ENCODE results near the gene GPC6.

GPC6 gene

GRCh38 chr13:93794197-93794885, 567.7 kb downstream of the GPC6 start:
- no peak for DNase-seq

- DNase-seq: no peak
These were observed 570.9 kb downstream of the GPC6 start for GRCh38 chr13:93797463-93797862.

GRCh38 chr13:93800342-93800741, 573.7 kb downstream of the GPC6 start:
- DNase-seq: no peak

GRCh38 chr13:93805736-93806135, 579.1 kb downstream of the GPC6 start:
- DNase-seq: no peak

- DNase-seq: no peak
These were observed 580.3 kb downstream of the GPC6 start for GRCh38 chr13:93806861-93807260.

GRCh38 chr13:93810264-93810663, 583.7 kb downstream of the GPC6 start:
- no peak for DNase-seq

- no peak for DNase-seq
These were observed 584.6 kb downstream of the GPC6 start for GRCh38 chr13:93811071-93811737.

GRCh38 chr13:93811738-93812112, 585.1 kb downstream of the GPC6 start:
- no peak for DNase-seq

- no peak for DNase-seq
These were observed 588.1 kb downstream of the GPC6 start for GRCh38 chr13:93814658-93815057.

GRCh38 chr13:93818345-93818744, 591.7 kb downstream of the GPC6 start:
- no peak for DNase-seq

- DNase-seq: no peak
These were observed 592.8 kb downstream of the GPC6 start for GRCh38 chr13:93819331-93819890.

- no peak for DNase-seq
These were observed 597.7 kb downstream of the GPC6 start for GRCh38 chr13:93824286-93824685.

GRCh38 chr13:93834051-93834450, 607.4 kb downstream of the GPC6 start:
- DNase-seq: no peak

GRCh38 chr13:93843082-93843481, 616.5 kb downstream of the GPC6 start:
- no peak for DNase-seq

- DNase-seq: no peak
These were observed 620.6 kb downstream of the GPC6 start for GRCh38 chr13:93847162-93847561.

GRCh38 chr13:93848247-93848646, 621.6 kb downstream of the GPC6 start:
- no peak for DNase-seq

- DNase-seq: no peak
These were observed 624.6 kb downstream of the GPC6 start for GRCh38 chr13:93851236-93851635.

GRCh38 chr13:93853912-93854311, 627.3 kb downstream of the GPC6 start:
- no peak for DNase-seq

- DNase-seq: no peak
These were observed 630.5 kb downstream of the GPC6 start for GRCh38 chr13:93857126-93857525.

GRCh38 chr13:93859716-93860115, 633.1 kb downstream of the GPC6 start:
- no peak for DNase-seq

- DNase-seq: no peak
These were observed 635.2 kb downstream of the GPC6 start for GRCh38 chr13:93861818-93862217.

- no peak for DNase-seq
These were observed 635.7 kb downstream of the GPC6 start for GRCh38 chr13:93862259-93862658.

- no peak for DNase-seq
These were observed 638.6 kb downstream of the GPC6 start for GRCh38 chr13:93865235-93865634.

GRCh38 chr13:93867481-93867880, 640.9 kb downstream of the GPC6 start:
- DNase-seq: no peak

- DNase-seq: no peak
These were observed 645.8 kb downstream of the GPC6 start for GRCh38 chr13:93872376-93872775.

All from T1000 (cell line).